Bronchial epithelial cell (primary cell): ENCODE results near the gene MRPL53. TPM values are rescaled to one million over a fixed set of nuclear protein-coding genes. Genes with fewer than 3 reads are reported as not detected.

ENCODE experiments used
- DNase-seq: peaks from one replicate; pipeline ENCODE4 v3.0.0-alpha.2; 2010; ENCODE audit warnings: low read depth
- FAIRE-seq: peaks from 2 replicates; lab custom pipeline; 2011; peaks lifted over from hg19 to GRCh38; lab: Jason Lieb, UNC
- H3K27me3 ChIP-seq: 2 replicates; pipeline ENCODE4 v1.5.1; 2011; ENCODE audit warnings: low read length; ENCODE audit not compliant: control insufficient read depth, insufficient read depth
- H3K36me3 ChIP-seq: 2 replicates; pipeline ENCODE4 v1.5.1; 2011; ENCODE audit warnings: low read length; ENCODE audit not compliant: control insufficient read depth, insufficient read depth
- H3K4me3 ChIP-seq: 2 replicates; pipeline ENCODE4 v1.5.1; 2011; ENCODE audit warnings: mild to moderate bottlenecking, low read depth, low read length, control low read depth
- total RNA-seq: library from RNA; depleted of rRNA; stranded (reverse); fragments of >200 nt; gene quantifications from 2 replicates; pipeline ENCODE4 v1.2.1, GENCODE V29; 2014
- TF ChIP-seq, protein P1 (sequence below): IDR thresholded peaks from 2 replicates; pipeline ENCODE4 v1.5.1; 2011; ENCODE audit warnings: mild to moderate bottlenecking, moderate library complexity, low read length, control low read depth, inconsistent platforms; ENCODE audit not compliant: insufficient read depth, severe bottlenecking

Gene MRPL53
- total RNA-seq, 1 donor from 2014 or later = 57.9 TPM

- H3K4me3 ChIP-seq = no peak overlapping the region
- H3K27me3 ChIP-seq = no peaks in the 10 kb centered on the region
- DNase-seq = peak; percentile 98
- peak; percentile 66 for FAIRE-seq
- H3K36me3 ChIP-seq = peaks cover 14% of the 10 kb centered on the region
- TF ChIP-seq, protein P1, sequence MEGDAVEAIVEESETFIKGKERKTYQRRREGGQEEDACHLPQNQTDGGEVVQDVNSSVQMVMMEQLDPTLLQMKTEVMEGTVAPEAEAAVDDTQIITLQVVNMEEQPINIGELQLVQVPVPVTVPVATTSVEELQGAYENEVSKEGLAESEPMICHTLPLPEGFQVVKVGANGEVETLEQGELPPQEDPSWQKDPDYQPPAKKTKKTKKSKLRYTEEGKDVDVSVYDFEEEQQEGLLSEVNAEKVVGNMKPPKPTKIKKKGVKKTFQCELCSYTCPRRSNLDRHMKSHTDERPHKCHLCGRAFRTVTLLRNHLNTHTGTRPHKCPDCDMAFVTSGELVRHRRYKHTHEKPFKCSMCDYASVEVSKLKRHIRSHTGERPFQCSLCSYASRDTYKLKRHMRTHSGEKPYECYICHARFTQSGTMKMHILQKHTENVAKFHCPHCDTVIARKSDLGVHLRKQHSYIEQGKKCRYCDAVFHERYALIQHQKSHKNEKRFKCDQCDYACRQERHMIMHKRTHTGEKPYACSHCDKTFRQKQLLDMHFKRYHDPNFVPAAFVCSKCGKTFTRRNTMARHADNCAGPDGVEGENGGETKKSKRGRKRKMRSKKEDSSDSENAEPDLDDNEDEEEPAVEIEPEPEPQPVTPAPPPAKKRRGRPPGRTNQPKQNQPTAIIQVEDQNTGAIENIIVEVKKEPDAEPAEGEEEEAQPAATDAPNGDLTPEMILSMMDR = no peak
Measured at GRCh38 chr2:74425523-74425922, 47.0 kb downstream of the MRPL53 start.

DNA sequence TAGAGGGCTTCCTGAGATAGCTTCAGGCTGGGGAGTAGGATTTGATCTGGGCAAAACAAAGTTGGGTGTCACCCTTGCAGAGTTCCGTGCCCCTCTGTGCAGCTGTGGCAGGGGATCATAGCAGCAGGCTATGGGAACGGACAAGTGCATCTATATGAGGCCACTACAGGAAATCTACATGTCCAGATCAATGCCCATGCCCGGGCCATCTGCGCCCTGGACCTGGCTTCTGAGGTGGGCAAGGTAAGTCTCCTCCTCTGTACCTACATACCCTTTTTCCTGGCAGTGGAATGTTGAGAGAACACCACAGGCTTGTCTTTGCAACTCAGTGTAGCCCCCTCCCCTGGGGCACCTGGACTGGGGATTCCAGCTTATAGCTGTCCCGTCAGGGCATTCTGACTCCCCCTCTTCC is 47.5 kb downstream of the MRPL53 start:
- TF ChIP-seq, protein P1 = no peak
- H3K4me3 ChIP-seq = no peak overlapping the region
- no peaks in the 10 kb centered on the region for H3K27me3 ChIP-seq
- H3K36me3 ChIP-seq = peaks cover 14% of the 10 kb centered on the region
- DNase-seq (no peak), FAIRE-seq (no peak)

GRCh38 chr2:74424139-74424992 is 48.1 kb downstream of the MRPL53 start:
- Histone ChIP-seq H3K4me3 (no peak overlapping the region), H3K36me3 (peaks cover 8% of the 10 kb centered on the region), H3K27me3 (no peaks in the 10 kb centered on the region)
- DNase-seq (peak; percentile 63), FAIRE-seq (no peak)
- TF ChIP-seq, protein P1 = no peak

GRCh38 chr2:74423231-74424095 is 49.0 kb downstream of the MRPL53 start:
- Histone ChIP-seq H3K36me3 (peaks cover 4% of the 10 kb centered on the region), H3K27me3 (no peaks in the 10 kb centered on the region), H3K4me3 (no peak overlapping the region)
- TF ChIP-seq, protein P1 = no peak
- no peak for FAIRE-seq
- no peak for DNase-seq

Other genes starting within 250 kb of the MRPL53 start
- under 0.01 and 0.90 TPM in 2 replicates for gene SLC4A5, start 129.3 kb downstream of the MRPL53 start, total RNA-seq
- 65.8 and 79.8 TPM in 2 replicates for gene DCTN1, start 92.4 kb downstream of the MRPL53 start, total RNA-seq
- 0.26 TPM in 2 replicates for gene C2orf81, start 51.1 kb downstream of the MRPL53 start, total RNA-seq
- gene WDR54, start 51.0 kb downstream of the MRPL53 start, total RNA-seq = 26.9 and 31.6 TPM in 2 replicates
- gene RTKN, start 30.7 kb downstream of the MRPL53 start, total RNA-seq = 22.1 and 24.1 TPM in 2 replicates
- 13.7 and 26.6 TPM in 2 replicates for gene INO80B, start 17.6 kb downstream of the MRPL53 start, total RNA-seq
- gene WBP1, start 14.2 kb downstream of the MRPL53 start, total RNA-seq = 31.1 and 50.3 TPM in 2 replicates
- 49.5 and 50.6 TPM in 2 replicates for gene MOGS, start 7.3 kb downstream of the MRPL53 start, total RNA-seq
- gene CCDC142, start 10.3 kb upstream of the MRPL53 start, total RNA-seq = 12.1 and 12.8 TPM in 2 replicates
- gene TTC31, start 10.4 kb upstream of the MRPL53 start, total RNA-seq = 5.8 and 6.8 TPM in 2 replicates
- 0.53 and 0.77 TPM in 2 replicates for gene LBX2, start 26.9 kb upstream of the MRPL53 start, total RNA-seq
- gene PCGF1, start 35.0 kb upstream of the MRPL53 start, total RNA-seq = 35.5 and 41.5 TPM in 2 replicates
- not detected in 2 replicates for gene TLX2, start 41.8 kb upstream of the MRPL53 start, total RNA-seq
- 1.6 and 5.6 TPM in 2 replicates for gene DQX1, start 53.6 kb upstream of the MRPL53 start, total RNA-seq
- 176 and 198 TPM in 2 replicates for gene AUP1, start 57.0 kb upstream of the MRPL53 start, total RNA-seq
- gene HTRA2, start 57.3 kb upstream of the MRPL53 start, total RNA-seq = 29.1 and 67.7 TPM in 2 replicates
- 0.13 and 0.53 TPM in 2 replicates for gene LOXL3, start 81.3 kb upstream of the MRPL53 start, total RNA-seq
- 0.51 and 1.1 TPM in 2 replicates for gene DOK1, start 82.0 kb upstream of the MRPL53 start, total RNA-seq
- gene M1AP, start 175.7 kb upstream of the MRPL53 start, total RNA-seq = 0.53 and 1.0 TPM in 2 replicates
- gene SEMA4F, start 181.6 kb upstream of the MRPL53 start, total RNA-seq = 3.2 and 5.1 TPM in 2 replicates